Uterus (tissue), 2 donors: ENCODE results near the gene TIAM1.

Source experiments
- POLR2A ChIP-seq, 2 donors: fragments of 450-650 bp; IDR thresholded peaks; one replicate each; pipeline ENCODE4 v1.6.1; 2016; ENCODE audit warnings: antibody characterized with exemption in 2 of 2, mild to moderate bottlenecking in 1 of 2, moderate library complexity in 1 of 2
- TF ChIP-seq, protein P1 (sequence below), 4 experiments: fragments of 200-600 bp in 2 of 4; fragments of 450-650 bp in 2 of 4; sonication (generic) in 2 of 4; IDR thresholded peaks; one replicate each; pipeline ENCODE4 v1.5.1; 2016 to 2019; ENCODE audit warnings: antibody characterized with exemption in 4 of 4, mild to moderate bottlenecking in 2 of 4, moderate library complexity in 1 of 4

- TF ChIP-seq, protein P1, sequence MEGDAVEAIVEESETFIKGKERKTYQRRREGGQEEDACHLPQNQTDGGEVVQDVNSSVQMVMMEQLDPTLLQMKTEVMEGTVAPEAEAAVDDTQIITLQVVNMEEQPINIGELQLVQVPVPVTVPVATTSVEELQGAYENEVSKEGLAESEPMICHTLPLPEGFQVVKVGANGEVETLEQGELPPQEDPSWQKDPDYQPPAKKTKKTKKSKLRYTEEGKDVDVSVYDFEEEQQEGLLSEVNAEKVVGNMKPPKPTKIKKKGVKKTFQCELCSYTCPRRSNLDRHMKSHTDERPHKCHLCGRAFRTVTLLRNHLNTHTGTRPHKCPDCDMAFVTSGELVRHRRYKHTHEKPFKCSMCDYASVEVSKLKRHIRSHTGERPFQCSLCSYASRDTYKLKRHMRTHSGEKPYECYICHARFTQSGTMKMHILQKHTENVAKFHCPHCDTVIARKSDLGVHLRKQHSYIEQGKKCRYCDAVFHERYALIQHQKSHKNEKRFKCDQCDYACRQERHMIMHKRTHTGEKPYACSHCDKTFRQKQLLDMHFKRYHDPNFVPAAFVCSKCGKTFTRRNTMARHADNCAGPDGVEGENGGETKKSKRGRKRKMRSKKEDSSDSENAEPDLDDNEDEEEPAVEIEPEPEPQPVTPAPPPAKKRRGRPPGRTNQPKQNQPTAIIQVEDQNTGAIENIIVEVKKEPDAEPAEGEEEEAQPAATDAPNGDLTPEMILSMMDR (IDR thresholded peaks at IDR 0.05), result no peak
- no peak for TF ChIP-seq POLR2A (IDR thresholded peaks at IDR 0.05)
Measured at GRCh38 chr21:31290765-31291164, 53.3 kb downstream of the TIAM1 start.
